ENCODE results near the gene MBNL2. TPM values are rescaled to one million over a fixed set of nuclear protein-coding genes. Genes with fewer than 3 reads are reported as not detected.

MBNL2 gene
- total and polyA plus RNA-seq, 8 donors: 8.9 to 66.5 (median 37.7) TPM

GRCh38 chr13:97194479-97194878 lies 27.7 kb upstream of the MBNL2 start:
- H3K4me1 ChIP-seq: no peaks in the 10 kb centered on the region
- no peak overlapping the region for H3K27ac ChIP-seq
- TF ChIP-seq CTCF (IDR thresholded peaks at IDR 0.05): no peak
- H3K36me3 ChIP-seq: no peaks in the 10 kb centered on the region
- DNase-seq: no peak
- ATAC-seq: peak in 1 of 4 donors; percentile 52
- intact Hi-C loops (cut with DNase I): no loop called here
- FAIRE-seq: no peak
- H3K9me3 ChIP-seq: no peaks in the 10 kb centered on the region
- H3K27me3 ChIP-seq: no peaks in the 10 kb centered on the region
- WGBS, 2 donors: 59 to 61% methylated on average over 6 of the region's 6 CpGs
- no peak overlapping the region for H3K4me3 ChIP-seq

GRCh38 chr13:97196340-97196739 lies 25.8 kb upstream of the MBNL2 start:
- no peak for TF ChIP-seq CTCF (IDR thresholded peaks at IDR 0.05)
- no peak overlapping the region for H3K27ac ChIP-seq
- H3K27me3 ChIP-seq: no peaks in the 10 kb centered on the region
- no peak for DNase-seq
- H3K9me3 ChIP-seq: no peaks in the 10 kb centered on the region
- WGBS, 2 donors: 78 to 94% methylated on average over 4 of the region's 4 CpGs
- no peak overlapping the region for H3K4me3 ChIP-seq
- no peak for FAIRE-seq
- ATAC-seq: no peak
- no peaks in the 10 kb centered on the region for H3K4me1 ChIP-seq
- intact Hi-C loops (cut with DNase I): no loop called here
- H3K36me3 ChIP-seq: no peaks in the 10 kb centered on the region

GRCh38 chr13:97198753-97199152 lies 23.4 kb upstream of the MBNL2 start:
- TF ChIP-seq CTCF (IDR thresholded peaks at IDR 0.05): no peak
- Histone ChIP-seq H3K4me1 (no peaks in the 10 kb centered on the region), H3K27ac (no peak overlapping the region), H3K4me3 (no peak overlapping the region), H3K9me3 (no peaks in the 10 kb centered on the region), H3K36me3 (no peaks in the 10 kb centered on the region), H3K27me3 (no peaks in the 10 kb centered on the region)
- DNase-seq (no peak), FAIRE-seq (no peak), ATAC-seq (no peak)
- intact Hi-C loops (cut with DNase I): no loop called here
- 87 to 91% methylated on average over 2 of the region's 2 CpGs for WGBS, 2 donors

- no peak for TF ChIP-seq CTCF (IDR thresholded peaks at IDR 0.05)
- intact Hi-C loops (cut with DNase I): no loop called here
- no peak overlapping the region for H3K27ac ChIP-seq
- 91 to 93% methylated on average over 3 of the region's 3 CpGs for WGBS, 2 donors
- FAIRE-seq (no peak), DNase-seq (no peak), ATAC-seq (no peak)
- H3K36me3 ChIP-seq: no peaks in the 10 kb centered on the region
- H3K27me3 ChIP-seq: no peaks in the 10 kb centered on the region
- no peaks in the 10 kb centered on the region for H3K4me1 ChIP-seq
- no peak overlapping the region for H3K4me3 ChIP-seq
- H3K9me3 ChIP-seq: no peaks in the 10 kb centered on the region
Observed at GRCh38 chr13:97199451-97199850, 22.7 kb upstream of the MBNL2 start.

GRCh38 chr13:97200081-97200942 lies 21.8 kb upstream of the MBNL2 start:
- Histone ChIP-seq H3K4me1 (no peaks in the 10 kb centered on the region), H3K4me3 (no peak overlapping the region), H3K27ac (no peak overlapping the region), H3K36me3 (no peaks in the 10 kb centered on the region), H3K27me3 (no peaks in the 10 kb centered on the region), H3K9me3 (no peaks in the 10 kb centered on the region)
- FAIRE-seq: no peak
- DNase-seq: no peak
- intact Hi-C loops (cut with DNase I): no loop called here
- WGBS, 2 donors: 76 to 83% methylated on average over 6 of the region's 6 CpGs
- no peak for TF ChIP-seq CTCF (IDR thresholded peaks at IDR 0.05)
- no peak for ATAC-seq
